HG02623 (cell line): ENCODE results near the gene GATAD2A.

Experiments used
- ATAC-seq: cut with Tn5 transposase; IDR thresholded peaks from one replicate; pipeline ENCODE4 v1.9.1; 2021; ENCODE audit warnings: moderate library complexity; ENCODE audit not compliant: unreplicated experiment

The GATAD2A gene

DNA sequence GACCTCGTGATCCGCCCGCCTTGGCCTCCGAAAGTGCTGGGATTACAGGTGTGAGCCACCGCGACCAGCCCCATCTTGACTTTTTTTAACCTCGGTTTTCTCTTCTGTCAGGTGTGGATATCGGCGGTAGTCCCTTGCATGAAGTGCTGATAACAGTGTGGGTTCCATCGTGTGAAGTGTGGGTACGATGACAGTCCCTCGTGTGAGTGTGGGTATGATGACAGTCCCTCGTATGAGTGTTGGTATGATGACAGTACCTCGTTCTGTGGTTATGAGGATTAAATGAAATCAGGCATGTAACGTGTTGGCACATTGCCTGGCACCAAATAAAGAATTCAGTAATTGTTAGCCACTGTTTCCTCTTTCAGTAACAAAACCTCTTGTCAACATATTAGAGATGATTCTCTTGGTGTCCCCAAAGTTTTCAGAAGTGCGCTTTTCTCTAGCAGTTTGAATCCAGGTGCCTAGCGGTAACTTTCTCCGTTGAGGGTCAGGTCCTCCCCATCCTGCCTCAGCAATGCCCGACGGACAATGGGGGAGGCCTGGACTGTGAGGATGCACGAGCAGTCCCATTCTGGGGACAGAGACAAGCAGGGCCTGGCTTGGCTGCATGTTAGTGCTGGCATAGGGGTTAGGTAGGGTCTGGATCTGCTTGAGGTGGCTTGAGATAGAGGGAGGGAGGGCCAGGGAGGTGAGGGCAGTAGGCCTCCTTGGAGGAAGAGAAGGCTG, 15.3 kb downstream of the GATAD2A start:
- ATAC-seq, result no peak

DNA sequence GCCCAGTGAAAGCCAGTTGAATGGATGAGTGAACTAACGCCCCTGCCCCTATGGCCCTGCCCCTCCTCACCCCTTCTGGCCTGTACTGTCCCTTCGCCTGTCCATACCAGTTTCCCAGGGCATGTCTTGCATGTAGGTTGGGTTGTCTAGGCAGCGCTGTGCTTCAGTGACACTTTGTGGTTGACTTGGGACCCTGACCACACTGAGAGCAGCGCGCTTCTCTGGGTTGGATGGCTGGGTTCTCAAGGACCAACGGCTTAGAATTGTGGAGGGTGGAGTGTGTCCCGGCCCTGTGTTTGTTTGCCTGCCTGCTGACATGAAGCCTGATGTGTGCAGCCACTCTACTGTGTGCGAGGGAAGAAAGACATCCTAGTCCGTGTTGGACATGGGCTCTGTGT, 15.8 kb downstream of the GATAD2A start:
- no peak for ATAC-seq

DNA sequence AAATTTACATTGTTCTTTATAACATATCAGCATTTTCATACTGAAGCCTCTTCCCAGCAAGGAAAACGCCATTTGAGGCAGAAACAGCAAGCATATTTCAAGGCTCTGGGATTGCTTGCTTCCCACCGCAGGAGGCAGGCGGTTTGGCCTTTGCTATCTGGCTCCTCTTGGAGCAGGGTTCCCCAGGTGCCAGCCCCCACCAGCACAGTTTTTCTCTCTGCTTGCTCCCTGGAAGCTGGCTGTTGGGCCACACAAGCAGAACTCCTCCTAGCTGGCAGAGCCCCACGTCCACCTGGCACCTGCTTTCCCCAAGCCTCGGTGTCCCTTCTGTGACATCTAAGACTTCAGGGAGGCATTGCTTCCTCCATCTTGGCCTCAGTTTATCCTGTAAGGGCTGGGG, 16.7 kb downstream of the GATAD2A start:
- ATAC-seq, result no peak

DNA sequence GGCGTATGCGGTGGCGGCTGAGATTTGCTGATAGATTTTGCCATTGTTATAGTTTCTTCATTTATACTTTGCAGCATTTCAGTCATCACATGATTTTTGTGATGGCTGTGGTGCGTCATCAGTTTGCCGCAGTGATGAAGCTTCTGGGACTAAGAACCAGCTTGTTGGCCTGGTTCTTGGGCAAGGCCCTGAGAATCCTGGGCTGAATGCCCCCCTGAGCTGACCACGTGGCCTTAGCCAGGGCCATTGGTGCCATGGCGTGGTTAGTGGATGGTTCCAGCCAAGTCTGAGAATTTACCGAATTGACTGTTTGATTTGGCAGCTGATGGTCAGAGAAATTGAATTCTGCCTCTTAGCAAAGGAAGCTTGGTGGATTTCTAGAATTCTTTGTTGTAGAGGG, 17.8 kb downstream of the GATAD2A start:
- ATAC-seq, result no peak

DNA sequence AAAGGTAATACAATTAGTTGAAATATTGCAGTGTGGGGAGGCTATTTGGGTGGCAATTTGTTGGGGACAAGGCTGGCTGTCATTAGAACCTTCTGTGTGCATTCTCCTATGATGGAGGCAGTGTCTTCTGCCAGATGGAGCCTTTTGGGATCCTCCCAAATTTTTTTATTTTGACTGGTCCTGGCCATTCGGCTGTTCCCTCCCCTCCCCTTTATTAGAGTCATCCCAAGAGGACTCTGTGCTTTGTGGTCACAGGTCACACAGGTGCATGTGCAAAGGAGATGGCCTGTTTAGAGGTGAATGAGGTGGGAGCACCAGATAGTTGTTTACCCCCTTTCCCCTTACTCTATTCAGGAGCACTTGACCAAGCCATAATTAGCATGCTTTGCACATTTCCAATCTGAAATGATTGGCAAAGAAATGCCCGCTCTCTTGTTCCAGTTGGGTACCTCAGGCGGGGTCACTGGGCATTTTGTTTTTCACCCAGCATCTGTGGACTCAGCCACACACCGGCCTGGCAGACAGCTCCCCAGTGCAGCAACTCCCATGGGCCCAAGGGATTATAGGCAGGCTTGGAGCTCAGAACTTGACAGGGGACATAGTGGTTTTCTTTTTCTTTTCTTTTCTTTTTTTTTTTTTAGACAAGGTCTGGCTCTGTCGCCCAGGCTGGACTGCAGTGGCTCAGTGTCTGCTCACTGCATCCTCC, 19.8 kb downstream of the GATAD2A start:
- ATAC-seq, result no peak

DNA sequence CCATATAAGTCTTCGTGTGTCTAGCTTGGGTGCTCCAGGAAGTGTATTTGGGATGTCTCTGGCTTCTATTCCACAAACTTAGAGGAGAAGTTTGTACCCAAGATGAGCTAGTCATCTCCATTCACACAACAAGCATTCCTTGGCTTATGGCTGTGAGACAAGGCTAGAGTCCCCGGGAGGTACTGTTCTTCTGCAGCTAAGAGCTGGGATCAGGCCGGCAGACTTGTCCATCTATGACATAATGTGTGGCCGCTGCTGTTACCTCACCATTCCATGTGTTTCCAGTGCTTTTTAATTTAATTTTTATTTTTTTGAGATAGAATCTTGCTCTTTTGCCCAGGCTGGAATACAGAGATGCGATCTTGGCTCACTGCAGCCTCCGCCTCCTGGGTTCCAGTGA, 20.7 kb downstream of the GATAD2A start:
- ATAC-seq, result no peak

DNA sequence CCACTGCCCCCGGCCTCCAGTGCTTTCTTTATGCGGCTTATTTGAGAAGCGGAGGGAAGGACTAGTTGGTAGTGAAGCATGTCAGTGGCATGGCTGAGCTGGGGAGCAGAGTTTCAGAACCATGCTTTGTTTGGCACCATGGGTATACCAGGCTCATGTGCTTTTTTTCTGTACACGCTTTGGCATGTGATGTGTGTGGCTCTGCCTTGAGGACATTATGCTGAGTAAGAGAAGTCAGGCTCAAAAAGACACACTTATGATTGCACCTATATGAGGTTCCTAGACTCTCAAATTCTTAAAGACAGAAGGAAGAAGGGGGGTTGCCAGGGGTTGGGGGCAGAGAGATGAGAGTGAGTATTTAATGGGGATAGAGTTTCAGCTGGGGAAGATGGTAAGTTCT, 21.3 kb downstream of the GATAD2A start:
- no peak for ATAC-seq

DNA sequence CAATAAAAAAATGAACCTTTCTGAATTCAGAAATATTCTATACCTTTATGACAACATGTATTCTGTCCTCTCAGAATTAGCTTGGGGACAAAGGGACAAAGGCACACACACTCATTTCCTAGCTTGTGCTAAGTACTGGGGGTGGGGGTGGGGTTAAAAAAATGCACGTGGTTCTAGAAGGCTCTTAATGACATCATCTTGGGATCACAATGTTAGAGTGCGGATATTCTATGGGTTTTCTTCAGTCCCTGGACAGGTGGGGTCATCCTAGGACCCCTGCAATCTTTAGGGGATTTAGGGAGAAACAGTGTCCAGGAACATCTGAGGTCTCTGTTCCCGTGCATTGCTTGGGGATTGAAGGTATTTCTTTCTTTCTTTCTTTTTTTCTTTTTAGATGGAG, 21.8 kb downstream of the GATAD2A start:
- no peak for ATAC-seq

DNA sequence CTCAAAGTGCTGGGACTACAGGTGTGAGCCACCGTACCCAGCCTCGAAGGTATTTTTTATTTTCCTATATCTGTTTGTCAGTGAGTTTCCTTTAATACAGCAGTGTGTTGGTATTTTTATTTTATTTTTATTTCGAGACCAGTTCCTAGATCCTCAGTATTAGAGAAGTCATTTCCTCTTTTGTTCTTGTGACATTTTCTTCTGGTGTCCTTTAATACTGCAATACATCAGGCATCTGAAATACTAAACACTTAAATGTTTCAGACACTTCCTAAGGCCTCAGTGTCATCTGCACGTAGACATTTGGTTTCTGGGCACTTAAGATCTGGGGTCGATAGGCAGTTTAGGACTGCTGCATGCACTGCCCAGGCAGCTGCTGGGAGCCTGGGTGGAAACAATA, 22.5 kb downstream of the GATAD2A start:
- no peak for ATAC-seq

DNA sequence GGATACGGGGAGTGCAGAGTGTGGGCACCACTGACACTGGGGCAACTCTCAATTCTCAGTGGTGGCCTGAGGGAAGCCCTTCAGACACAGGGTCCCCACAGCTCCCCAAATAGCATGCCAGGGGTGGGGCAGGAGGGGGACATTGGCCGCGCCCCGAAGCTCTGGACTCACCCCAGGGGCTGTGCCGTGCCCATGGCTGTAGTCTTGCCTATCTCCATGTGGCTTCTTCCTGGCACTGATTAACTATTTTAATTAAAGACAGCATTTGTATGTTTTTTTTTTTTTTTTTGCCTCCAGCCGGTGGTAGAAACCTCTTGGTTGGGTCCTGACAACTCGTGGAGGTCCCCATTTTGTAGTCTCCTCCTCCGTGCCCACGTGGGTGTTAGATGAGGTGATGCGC, 23.3 kb downstream of the GATAD2A start:
- ATAC-seq, result no peak

DNA sequence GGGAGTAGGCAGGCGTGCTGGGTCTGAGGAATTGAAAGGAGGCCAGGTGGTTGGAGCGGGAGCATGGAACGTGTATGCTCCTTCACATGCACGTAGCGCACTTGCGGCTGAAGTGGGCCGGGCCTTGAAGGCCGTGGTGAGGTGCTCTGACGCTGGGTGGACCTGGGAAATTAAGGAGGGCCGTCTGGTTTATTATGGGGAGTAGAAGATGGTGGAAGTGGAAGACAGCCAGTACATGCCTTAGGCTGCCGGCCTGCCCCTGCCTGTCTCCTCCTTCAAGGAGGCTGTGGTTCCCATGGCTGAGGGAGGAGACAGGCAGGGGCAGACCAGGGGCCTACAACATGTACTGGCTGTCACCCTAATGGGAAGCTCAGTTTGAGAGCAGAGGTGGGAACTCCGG, 23.9 kb downstream of the GATAD2A start:
- ATAC-seq, result no peak

DNA sequence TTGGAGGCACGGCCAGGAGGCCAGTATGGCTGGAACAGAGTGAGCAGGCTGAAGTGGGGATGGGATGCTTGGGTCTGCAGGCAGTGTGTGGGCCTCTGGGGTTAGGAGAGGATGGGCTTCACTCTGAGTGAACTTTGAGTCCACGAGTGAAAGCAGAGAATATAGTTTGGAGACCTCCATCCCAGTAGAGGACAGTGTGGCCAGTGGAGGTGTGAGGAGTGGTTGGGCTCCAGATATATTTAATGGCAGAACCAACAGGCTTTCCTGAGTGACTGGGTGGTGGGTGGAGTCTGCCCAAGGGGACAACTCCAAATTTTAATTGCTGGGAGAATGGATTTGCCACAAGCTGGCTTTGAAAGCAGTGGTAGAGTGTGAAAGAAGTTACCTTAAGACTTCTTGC, 27.3 kb downstream of the GATAD2A start:
- ATAC-seq, result no peak

DNA sequence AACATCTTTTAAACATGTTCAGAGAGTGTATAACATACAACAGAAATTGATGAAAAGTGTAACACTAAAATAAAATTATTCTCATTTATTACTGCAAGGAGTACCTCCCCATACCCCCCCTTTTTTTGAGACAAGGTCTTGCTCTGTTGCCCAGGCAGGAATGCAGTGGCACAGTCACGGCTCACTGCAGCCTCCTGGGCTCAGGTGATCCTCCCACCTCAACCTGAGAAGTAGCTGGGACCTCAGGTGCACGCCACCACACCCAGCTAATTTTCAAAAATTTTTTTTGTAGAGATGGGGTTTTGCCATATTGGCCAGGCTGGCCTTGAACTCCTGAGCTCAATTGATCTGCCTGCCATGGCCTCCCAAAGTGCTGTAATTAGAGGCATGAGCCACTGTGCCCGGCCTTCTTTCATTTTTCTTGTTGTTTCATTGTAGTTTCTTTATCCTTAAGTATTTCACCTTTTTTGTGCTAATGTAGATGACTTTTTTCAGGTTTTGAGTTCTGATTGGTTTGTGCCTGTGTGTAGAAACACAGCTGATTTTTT, 28.3 kb downstream of the GATAD2A start:
- no peak for ATAC-seq

DNA sequence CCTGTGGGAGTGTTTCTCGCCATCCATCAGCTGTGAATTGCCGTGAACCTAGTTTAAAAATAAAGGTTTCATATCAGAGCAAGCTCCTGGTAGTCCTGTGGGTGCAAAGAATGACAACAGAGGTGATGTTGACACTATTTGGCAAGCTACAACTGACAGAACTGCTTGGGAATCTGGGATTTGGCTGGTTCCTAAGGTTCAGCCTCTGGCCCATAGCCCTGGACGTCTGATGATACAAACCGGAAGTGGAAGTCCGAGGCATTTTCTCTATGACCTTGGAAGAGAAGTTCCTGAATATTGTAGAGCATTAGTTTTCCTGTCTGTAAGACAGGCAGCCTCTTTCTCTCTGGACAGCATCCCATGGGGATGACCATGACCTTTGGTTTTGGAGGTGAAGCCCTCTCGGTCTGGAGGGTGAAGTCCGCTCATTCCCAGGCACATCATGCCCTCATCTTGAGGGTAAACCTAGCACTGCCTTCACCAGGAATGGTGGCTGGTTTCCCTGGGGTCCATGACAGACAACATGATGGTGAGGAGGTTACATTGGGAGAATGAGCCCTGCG, 29.1 kb downstream of the GATAD2A start:
- no peak for ATAC-seq

DNA sequence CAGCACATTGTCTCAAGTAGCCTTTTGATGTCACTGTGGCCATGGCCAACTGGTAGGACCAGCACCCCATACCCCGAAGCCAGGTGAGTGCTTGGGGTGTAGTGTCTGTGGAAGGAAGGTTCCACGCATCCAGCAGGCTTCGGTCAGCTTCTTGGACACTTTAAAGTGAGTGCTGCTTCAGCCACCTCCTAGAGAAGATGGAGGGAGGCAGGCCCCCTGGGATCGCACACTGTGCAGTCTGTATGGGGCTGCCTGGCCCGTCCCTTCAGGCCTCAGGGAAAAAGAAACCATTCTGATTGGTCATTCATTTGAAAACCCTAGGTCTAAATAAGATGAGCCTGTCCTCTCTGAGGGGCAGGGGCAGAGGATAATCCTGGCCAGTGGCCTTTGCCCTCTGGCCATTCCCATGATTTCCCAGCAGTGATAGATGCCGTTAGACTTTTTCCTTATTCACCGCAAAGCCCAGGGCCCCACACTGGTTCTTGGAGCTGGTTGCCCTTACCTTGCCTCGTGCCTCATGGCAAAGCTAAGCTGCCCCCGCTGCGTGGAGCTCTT, 30.7 kb downstream of the GATAD2A start:
- ATAC-seq, result no peak

DNA sequence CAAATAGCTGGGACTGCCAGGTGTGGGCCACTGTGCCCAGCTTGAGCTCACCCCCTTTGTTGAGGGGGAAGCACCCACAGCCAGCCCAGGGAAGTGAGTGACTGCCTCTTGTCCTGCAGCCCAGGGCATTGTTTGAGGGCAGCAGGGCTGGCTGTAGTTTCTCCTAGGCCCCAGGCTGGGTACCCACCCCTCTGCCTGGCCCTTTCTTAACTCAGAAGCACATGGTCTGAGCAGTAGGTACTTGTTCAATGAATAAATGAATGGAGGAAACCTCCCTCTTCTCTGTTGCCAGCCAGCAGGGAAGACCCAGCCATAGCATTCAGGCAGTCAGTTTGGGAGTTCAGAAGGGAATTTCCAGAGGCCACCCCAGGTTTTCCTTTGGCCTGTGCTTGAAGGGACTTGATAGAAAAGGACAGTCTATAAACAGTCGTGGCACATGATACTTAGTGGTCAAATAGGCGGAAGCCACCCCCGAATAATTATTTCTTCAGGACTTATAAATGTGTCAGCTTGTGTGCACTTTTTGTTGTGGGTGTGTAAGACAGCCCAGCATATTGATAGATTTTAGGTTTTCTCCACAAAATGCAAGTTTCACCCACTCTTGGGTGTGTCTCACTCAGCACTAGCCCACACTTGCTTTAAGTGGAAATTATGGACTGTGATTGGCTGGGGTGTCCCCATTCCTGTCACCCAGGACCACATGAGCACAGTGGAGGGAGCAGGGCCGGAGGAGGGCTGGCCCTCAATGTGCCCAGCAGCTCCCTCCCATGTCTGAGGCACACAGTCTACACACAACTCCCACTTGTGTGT, 33.1 kb downstream of the GATAD2A start:
- no peak for ATAC-seq

DNA sequence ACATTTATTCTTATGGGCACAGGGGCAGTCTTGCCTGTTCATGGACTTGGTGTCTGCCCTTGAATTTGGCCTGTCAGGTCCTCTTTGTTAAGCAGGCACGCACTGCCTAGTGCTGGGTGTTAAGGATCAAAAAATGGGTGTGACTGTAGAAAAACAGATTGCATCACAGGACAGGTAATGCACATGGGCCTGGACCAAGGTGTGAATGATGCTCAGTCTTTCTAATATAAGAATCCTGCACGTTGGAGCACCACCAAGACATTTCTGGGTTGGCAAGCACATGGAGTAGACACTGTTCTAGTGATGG, 33.7 kb downstream of the GATAD2A start:
- no peak for ATAC-seq

DNA sequence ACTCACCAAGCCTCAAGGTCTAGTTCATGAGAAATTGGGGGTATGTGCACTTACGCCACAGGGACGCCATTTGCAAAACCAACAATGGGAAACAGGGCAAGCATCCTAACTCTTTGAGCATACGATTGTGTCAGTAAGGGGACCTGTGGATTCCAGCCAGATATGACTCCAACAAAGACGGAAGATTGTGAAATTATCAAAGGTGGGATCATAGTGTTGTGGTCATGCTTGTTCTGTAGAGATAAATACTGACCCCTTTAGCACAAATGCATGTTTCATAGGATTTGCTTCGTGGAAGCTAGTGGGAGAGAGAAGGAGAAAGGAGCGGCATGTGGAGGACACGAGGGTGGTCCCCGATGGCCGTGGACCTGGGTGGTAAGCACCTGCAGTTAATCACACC, 37.8 kb downstream of the GATAD2A start:
- no peak for ATAC-seq

DNA sequence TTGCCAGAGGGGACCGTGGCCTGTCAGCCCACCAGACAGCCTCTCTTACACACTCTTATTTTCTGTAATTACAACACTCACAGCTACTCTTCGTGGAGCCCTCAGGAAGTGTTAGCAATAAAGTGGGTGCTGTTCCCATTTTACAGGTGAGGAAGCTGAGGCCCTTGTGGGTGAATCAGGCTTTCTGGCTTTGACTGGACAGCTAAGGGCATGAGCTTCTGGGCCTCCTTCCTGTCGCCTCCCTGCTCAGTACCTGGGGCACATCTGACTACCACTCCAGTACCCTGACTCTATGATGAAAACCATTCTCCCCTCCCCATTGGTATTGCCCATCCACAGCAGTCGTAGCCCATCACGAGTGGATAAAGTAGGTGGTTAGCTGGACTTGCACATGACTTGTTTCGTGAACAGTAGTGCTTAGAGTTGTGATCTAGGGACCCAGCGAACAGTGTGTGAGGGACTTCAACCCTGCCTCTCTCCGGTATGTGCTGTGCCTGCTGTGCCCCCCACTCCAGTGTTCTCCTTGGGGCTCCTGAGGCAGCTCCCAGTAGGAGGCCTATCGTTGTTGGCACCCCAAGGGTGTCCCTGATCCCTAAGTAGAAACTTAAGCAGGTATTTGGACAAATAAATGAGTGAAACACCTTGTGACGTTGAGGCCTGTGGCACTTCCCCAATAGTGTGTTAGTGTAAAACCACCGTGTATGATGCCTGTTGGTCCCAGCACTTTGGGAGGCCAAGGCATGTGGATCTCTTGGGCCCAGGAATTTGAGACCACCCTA, 38.6 kb downstream of the GATAD2A start:
- no peak for ATAC-seq

DNA sequence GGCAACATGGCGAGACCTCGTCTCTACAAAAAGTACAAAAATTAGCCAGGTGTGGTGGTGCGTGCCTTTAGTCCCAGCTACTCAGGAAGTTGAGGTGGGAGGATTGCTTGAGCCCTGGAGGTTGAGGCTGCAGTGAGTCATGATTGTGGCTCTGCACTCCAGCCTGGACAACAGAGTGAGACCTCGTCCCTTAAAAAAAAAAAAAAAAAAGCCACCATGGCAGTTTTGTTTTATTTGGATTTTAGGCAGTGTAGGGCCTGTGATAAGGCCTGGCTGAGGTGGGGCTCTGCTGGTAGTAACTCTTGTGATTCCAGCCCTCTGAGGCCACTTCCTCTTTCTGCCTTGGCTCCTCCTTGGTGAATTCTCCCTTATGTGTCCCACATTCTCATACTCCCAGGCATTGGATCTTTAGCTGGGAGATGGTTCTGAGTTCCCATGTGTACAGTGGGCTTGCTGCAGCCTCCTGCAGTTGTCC, 39.2 kb downstream of the GATAD2A start:
- ATAC-seq, result no peak
